ENCODE results near the gene UBE2O. TPM values are rescaled to one million over a fixed set of nuclear protein-coding genes. Genes with fewer than 3 reads are reported as not detected.

UBE2O gene
- total and polyA plus RNA-seq, 2 experiments from 2014 or later, result 30.4 to 79.4 TPM

DNA sequence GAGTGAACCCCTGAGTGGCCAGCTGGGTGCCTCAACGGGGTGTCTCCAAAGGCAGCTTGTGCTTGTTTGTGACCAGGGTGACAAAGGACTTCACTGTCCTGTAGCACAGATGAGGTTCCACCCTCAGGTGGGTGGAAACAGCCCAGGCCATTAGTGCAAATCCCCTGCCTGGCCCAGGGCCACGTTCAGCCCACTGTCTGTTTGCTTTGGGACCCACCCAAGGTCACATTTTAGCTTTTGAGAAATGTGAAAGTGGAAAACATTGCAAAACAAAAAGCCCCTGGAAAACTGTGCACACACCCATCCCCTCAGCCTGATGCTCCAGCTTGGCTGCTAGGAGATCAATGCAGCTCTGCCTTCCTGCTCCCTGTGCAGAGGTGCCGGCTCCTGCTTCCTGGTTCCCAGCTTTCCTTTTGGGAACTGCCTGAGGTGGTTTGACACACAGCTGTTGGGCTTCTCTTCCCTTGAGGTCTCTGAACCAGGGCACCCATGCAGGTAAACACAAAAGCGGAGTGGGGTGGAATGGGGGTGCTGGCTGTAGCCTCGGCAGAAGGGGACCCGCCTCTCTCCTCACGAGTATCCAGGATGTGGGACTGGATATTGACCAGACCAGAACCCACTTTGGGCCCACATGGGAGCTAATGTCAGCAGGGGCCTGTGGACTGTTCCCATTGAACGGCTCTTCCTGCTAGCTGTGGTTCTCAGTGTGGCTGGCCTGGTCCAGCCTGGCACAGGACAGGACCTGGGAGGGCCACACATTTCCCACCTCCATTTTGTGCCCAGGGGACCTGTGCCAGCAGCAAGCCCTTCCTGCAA, 76.4 kb downstream of the UBE2O start (continued):
- TF ChIP-seq, protein P1, sequence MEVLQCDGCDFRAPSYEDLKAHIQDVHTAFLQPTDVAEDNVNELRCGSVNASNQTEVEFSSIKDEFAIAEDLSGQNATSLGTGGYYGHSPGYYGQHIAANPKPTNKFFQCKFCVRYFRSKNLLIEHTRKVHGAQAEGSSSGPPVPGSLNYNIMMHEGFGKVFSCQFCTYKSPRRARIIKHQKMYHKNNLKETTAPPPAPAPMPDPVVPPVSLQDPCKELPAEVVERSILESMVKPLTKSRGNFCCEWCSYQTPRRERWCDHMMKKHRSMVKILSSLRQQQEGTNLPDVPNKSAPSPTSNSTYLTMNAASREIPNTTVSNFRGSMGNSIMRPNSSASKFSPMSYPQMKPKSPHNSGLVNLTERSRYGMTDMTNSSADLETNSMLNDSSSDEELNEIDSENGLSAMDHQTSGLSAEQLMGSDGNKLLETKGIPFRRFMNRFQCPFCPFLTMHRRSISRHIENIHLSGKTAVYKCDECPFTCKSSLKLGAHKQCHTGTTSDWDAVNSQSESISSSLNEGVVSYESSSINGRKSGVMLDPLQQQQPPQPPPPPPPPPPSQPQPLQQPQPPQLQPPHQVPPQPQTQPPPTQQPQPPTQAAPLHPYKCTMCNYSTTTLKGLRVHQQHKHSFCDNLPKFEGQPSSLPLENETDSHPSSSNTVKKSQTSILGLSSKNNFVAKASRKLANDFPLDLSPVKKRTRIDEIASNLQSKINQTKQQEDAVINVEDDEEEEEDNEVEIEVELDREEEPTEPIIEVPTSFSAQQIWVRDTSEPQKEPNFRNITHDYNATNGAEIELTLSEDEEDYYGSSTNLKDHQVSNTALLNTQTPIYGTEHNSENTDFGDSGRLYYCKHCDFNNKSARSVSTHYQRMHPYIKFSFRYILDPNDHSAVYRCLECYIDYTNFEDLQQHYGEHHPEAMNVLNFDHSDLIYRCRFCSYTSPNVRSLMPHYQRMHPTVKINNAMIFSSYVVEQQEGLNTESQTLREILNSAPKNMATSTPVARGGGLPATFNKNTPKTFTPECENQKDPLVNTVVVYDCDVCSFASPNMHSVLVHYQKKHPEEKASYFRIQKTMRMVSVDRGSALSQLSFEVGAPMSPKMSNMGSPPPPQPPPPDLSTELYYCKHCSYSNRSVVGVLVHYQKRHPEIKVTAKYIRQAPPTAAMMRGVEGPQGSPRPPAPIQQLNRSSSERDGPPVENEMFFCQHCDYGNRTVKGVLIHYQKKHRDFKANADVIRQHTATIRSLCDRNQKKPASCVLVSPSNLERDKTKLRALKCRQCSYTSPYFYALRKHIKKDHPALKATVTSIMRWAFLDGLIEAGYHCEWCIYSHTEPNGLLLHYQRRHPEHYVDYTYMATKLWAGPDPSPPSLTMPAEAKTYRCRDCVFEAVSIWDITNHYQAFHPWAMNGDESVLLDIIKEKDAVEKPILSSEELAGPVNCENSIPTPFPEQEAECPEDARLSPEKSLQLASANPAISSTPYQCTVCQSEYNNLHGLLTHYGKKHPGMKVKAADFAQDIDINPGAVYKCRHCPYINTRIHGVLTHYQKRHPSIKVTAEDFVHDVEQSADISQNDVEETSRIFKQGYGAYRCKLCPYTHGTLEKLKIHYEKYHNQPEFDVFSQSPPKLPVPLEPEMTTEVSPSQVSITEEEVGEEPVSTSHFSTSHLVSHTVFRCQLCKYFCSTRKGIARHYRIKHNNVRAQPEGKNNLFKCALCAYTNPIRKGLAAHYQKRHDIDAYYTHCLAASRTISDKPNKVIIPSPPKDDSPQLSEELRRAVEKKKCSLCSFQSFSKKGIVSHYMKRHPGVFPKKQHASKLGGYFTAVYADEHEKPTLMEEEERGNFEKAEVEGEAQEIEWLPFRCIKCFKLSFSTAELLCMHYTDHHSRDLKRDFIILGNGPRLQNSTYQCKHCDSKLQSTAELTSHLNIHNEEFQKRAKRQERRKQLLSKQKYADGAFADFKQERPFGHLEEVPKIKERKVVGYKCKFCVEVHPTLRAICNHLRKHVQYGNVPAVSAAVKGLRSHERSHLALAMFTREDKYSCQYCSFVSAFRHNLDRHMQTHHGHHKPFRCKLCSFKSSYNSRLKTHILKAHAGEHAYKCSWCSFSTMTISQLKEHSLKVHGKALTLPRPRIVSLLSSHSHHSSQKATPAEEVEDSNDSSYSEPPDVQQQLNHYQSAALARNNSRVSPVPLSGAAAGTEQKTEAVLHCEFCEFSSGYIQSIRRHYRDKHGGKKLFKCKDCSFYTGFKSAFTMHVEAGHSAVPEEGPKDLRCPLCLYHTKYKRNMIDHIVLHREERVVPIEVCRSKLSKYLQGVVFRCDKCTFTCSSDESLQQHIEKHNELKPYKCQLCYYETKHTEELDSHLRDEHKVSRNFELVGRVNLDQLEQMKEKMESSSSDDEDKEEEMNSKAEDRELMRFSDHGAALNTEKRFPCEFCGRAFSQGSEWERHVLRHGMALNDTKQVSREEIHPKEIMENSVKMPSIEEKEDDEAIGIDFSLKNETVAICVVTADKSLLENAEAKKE (CRISPR knock-in tag; IDR thresholded peaks at IDR 0.05), result no peak
- no peak for TF ChIP-seq STAT1 (IDR thresholded peaks at IDR 0.05; ENCODE audit: unreplicated experiment)
- TF ChIP-seq, protein P2, sequence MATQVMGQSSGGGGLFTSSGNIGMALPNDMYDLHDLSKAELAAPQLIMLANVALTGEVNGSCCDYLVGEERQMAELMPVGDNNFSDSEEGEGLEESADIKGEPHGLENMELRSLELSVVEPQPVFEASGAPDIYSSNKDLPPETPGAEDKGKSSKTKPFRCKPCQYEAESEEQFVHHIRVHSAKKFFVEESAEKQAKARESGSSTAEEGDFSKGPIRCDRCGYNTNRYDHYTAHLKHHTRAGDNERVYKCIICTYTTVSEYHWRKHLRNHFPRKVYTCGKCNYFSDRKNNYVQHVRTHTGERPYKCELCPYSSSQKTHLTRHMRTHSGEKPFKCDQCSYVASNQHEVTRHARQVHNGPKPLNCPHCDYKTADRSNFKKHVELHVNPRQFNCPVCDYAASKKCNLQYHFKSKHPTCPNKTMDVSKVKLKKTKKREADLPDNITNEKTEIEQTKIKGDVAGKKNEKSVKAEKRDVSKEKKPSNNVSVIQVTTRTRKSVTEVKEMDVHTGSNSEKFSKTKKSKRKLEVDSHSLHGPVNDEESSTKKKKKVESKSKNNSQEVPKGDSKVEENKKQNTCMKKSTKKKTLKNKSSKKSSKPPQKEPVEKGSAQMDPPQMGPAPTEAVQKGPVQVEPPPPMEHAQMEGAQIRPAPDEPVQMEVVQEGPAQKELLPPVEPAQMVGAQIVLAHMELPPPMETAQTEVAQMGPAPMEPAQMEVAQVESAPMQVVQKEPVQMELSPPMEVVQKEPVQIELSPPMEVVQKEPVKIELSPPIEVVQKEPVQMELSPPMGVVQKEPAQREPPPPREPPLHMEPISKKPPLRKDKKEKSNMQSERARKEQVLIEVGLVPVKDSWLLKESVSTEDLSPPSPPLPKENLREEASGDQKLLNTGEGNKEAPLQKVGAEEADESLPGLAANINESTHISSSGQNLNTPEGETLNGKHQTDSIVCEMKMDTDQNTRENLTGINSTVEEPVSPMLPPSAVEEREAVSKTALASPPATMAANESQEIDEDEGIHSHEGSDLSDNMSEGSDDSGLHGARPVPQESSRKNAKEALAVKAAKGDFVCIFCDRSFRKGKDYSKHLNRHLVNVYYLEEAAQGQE (IDR thresholded peaks at IDR 0.05; ENCODE audit: unreplicated experiment), result no peak

All from GM23338 (cell line).